ENCODE results near the gene GPHN.

- TF ChIP-seq CTCF (IDR thresholded peaks at IDR 0.05) (no peak), POLR2A (IDR thresholded peaks at IDR 0.05) (no peak), POLR2AphosphoS5 (IDR thresholded peaks at IDR 0.05) (no peak)
Measured at GRCh38 chr14:66472251-66472650, 35.7 kb upstream of the GPHN start.

Measured in prostate gland (tissue), 2 donors.